Measurements from ENCODE around the gene MYCL. TPM values are rescaled to one million over a fixed set of nuclear protein-coding genes. Genes with fewer than 3 reads are reported as not detected.

Gene MYCL
- total RNA-seq, 1 donor from 2014 or later, result 17.2 TPM

GRCh38 chr1:39861003-39861402 lies 40.7 kb downstream of the MYCL start:
- Histone ChIP-seq H3K4me1 (no peaks in the 10 kb centered on the region), H3K4me3 (no peak overlapping the region), H3K27ac (no peak overlapping the region), H3K9me3 (no peaks in the 10 kb centered on the region), H3K36me3 (peaks cover 0 to 8% of the 10 kb centered on the region in 2 donors), H3K27me3 (no peaks in the 10 kb centered on the region)
- intact Hi-C loops (cut with DNase I), result no loop called here
- no peak for DNase-seq (ENCODE audit: extremely low spot score in 2 of 2)
- TF ChIP-seq POLR2A (IDR thresholded peaks at IDR 0.05) (no peak), POLR2AphosphoS5 (IDR thresholded peaks at IDR 0.05; ENCODE audit: insufficient read depth in 1 of 2, low read depth in 1 of 2) (no peak), CTCF (IDR thresholded peaks at IDR 0.05) (no peak)

- Histone ChIP-seq H3K9me3 (no peaks in the 10 kb centered on the region), H3K36me3 (peaks cover 0 to 8% of the 10 kb centered on the region in 2 donors), H3K4me1 (no peaks in the 10 kb centered on the region), H3K27ac (no peak overlapping the region), H3K27me3 (no peaks in the 10 kb centered on the region), H3K4me3 (no peak overlapping the region)
- intact Hi-C loops (cut with DNase I), result no loop called here
- TF ChIP-seq CTCF (IDR thresholded peaks at IDR 0.05), result no peak
- TF ChIP-seq POLR2A (IDR thresholded peaks at IDR 0.05), result no peak
- TF ChIP-seq POLR2AphosphoS5 (IDR thresholded peaks at IDR 0.05; ENCODE audit: insufficient read depth in 1 of 2, low read depth in 1 of 2), result no peak
- DNase-seq (ENCODE audit: extremely low spot score in 2 of 2), result no peak
Measured at GRCh38 chr1:39859859-39860812, 41.6 kb downstream of the MYCL start.

- H3K27ac ChIP-seq, result no peak overlapping the region
Measured at GRCh38 chr1:39858315-39858714, 43.4 kb downstream of the MYCL start.

DNA sequence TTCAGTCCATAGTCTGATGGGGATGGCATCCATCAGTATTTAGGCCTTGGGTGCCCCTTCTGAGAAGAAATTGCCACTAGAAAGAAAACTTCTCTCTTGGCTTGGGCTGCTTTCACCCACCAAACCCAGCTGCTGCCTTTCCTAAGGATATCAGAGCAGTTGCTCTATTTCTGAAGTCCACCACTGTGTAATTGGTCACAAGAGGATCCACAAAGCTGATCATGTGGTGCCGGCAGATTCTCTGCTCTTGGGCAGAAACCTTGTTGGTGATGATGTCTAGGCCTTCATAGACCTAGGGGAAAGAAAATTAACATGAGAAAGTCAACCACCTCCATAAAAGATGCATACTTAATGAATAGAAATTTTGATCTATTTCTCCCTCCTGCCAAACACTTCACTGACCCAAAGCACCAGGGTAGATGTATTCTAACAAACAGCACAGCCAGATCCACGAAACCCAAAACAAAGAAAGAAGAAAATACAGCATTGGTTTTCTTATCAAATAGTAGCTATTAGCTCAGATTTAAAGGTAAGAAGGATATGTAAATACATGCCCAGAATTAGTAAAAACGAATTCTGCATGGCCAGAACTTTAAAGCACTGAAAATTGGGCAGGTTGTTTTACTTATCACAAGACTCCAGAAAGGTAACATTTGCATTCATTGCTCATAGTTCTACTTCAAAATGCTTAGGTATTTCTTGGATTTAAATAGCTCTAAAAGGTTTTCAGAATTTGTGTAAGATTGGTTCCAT lies 44.4 kb downstream of the MYCL start:
- H3K4me1 ChIP-seq, result peaks cover 8% of the 10 kb centered on the region
- no peak for DNase-seq (ENCODE audit: extremely low spot score in 2 of 2)
- no peaks in the 10 kb centered on the region for H3K9me3 ChIP-seq
- no peaks in the 10 kb centered on the region for H3K27me3 ChIP-seq
- H3K4me3 ChIP-seq, result no peak overlapping the region
- TF ChIP-seq POLR2AphosphoS5 (IDR thresholded peaks at IDR 0.05; ENCODE audit: insufficient read depth in 1 of 2, low read depth in 1 of 2), result no peak
- no peak for TF ChIP-seq POLR2A (IDR thresholded peaks at IDR 0.05)
- TF ChIP-seq CTCF (IDR thresholded peaks at IDR 0.05), result no peak
- intact Hi-C loops (cut with DNase I), result no loop called here
- H3K27ac ChIP-seq, result no peak overlapping the region
- H3K36me3 ChIP-seq, result peaks cover 0 to 8% of the 10 kb centered on the region in 2 donors

More at GRCh38 chr1:39858315-39858714, 43.4 kb downstream of the MYCL start:
- intact Hi-C loops (cut with DNase I), result no loop called here
- TF ChIP-seq POLR2A (IDR thresholded peaks at IDR 0.05) (no peak), POLR2AphosphoS5 (IDR thresholded peaks at IDR 0.05; ENCODE audit: insufficient read depth in 1 of 2, low read depth in 1 of 2) (no peak)
- Histone ChIP-seq H3K9me3 (no peaks in the 10 kb centered on the region), H3K27me3 (no peaks in the 10 kb centered on the region), H3K36me3 (peaks cover 0 to 8% of the 10 kb centered on the region in 2 donors), H3K4me1 (no peaks in the 10 kb centered on the region), H3K4me3 (no peak overlapping the region)
- no peak for DNase-seq (ENCODE audit: extremely low spot score in 2 of 2)

DNA sequence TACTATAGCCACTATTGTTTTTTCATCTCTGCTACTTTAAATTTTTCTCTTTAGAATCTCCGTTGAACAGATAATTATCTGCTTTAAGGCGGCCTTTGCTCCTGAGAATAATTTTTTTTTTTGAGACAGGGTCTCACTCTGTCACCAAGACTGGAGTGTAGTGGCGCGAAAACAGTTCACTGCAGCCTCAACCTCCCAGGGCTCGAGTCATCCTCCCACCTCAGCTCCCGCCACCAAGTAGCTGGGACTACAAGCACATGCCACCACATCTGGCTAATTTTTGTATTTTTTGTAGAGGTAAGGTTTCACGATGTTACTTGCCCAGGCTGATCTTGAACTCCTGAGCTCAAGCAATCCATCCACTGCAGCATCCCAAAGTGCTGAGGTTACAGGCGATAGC lies 47.0 kb downstream of the MYCL start:
- Histone ChIP-seq H3K27me3 (no peaks in the 10 kb centered on the region), H3K4me3 (no peak overlapping the region), H3K4me1 (peaks cover 14% of the 10 kb centered on the region), H3K27ac (no peak overlapping the region), H3K9me3 (no peaks in the 10 kb centered on the region), H3K36me3 (peaks cover 0 to 8% of the 10 kb centered on the region in 2 donors)
- DNase-seq (ENCODE audit: extremely low spot score in 2 of 2), result no peak
- intact Hi-C loops (cut with DNase I), result no loop called here
- no peak for TF ChIP-seq CTCF (IDR thresholded peaks at IDR 0.05)
- no peak for TF ChIP-seq POLR2A (IDR thresholded peaks at IDR 0.05)
- TF ChIP-seq POLR2AphosphoS5 (IDR thresholded peaks at IDR 0.05; ENCODE audit: insufficient read depth in 1 of 2, low read depth in 1 of 2), result no peak
